BJ (cell line): ENCODE measurements around the gene TAMALIN. TPM values are rescaled to one million over a fixed set of nuclear protein-coding genes. Genes with fewer than 3 reads are reported as not detected.
A peak's percentile ranks its signal among the peaks of the same experiment; 100 is the strongest.

Source experiments
- CTCF ChIA-PET: fragments of 350-600 bp; formaldehyde crosslinking; extraction: SDS; loops from one replicate; lab custom pipeline; 2021; ENCODE audit warnings: antibody characterized with exemption, inconsistent platforms; lab: Yijun Ruan, JAX
- POLR2A ChIA-PET: fragments of 300-600 bp; sonication (Branson Sonifier 250); formaldehyde crosslinking; extraction: SDS; loops from one replicate; lab custom pipeline; 2021; ENCODE audit warnings: antibody characterized with exemption; lab: Charles Lee
- DNase-seq: peaks from one replicate; pipeline ENCODE4 v3.0.0-alpha.2; 2011; ENCODE audit warnings: low read depth
- H3K27me3 ChIP-seq: 2 replicates; pipeline ENCODE4 v1.6.0; 2011; ENCODE audit warnings: low read length; ENCODE audit not compliant: control insufficient read depth, insufficient read depth
- H3K36me3 ChIP-seq: 2 replicates; pipeline ENCODE4 v1.5.1; 2011; ENCODE audit warnings: low read length; ENCODE audit not compliant: control insufficient read depth, insufficient read depth
- H3K4me3 ChIP-seq: 2 replicates; pipeline ENCODE4 v1.5.1; 2011; ENCODE audit warnings: low read depth, mild to moderate bottlenecking, control low read depth, low read length
- polyA plus RNA-seq: library from polyadenylated mRNA; depleted of rRNA; stranded (reverse); fragments of >200 nt; gene quantifications from 2 replicates; pipeline ENCODE4 v1.2.3, GENCODE V29; 2011
- TF ChIP-seq, protein P1 (sequence below): IDR thresholded peaks from 2 replicates; pipeline ENCODE4 v1.5.1; 2011; ENCODE audit warnings: low read depth, mild to moderate bottlenecking, control low read depth, inconsistent platforms, low read length, moderate library complexity; ENCODE audit not compliant: insufficient read depth

TAMALIN gene
- polyA plus RNA-seq, 1 experiment = 1.3 TPM

DNA sequence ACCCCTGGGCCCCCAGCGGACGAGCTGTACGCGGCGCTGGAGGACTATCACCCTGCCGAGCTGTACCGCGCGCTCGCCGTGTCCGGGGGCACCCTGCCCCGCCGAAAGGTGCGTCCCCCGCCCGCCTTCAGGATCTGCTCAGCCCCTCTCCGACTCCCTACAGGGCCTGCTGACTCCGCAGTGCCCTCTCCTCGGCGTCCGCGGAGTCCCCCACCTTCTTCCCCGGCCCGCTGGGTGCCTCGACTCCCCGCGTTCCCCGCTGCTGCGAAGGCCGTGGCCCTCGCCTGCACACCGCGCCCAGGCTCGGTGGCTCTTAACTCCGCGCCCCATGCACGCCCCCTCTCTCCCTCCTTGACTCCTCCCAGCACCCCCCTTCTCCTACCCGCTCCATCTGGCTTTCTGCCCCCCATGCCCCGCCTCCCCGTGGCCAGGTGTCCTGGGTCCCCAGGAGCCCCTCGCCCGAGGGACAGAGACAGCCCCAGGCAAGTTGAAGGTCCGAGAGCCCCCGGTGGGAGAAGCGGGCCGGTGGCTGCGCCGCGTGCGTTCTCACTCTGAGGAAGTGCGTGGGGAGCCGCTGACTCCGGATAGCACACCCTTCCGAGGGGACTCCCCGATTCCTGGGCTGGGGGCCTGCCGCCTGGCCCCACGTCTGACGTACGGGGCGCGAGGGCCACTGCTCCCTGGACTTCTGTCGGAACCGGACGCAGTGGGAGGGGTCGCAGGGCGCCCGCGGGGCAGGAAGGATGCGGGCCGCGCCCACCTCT is 594 bp downstream of the TAMALIN start:
- CTCF ChIA-PET = interaction anchor here (0.6 to 17.0 kb wide), 6 partner anchors 13 to 973 kb away, joined by 3 to 674 read pairs (median 7); no protein-coding TSS in a partner anchor
- Histone ChIP-seq H3K36me3 (peaks cover 1% of the 10 kb centered on the region; the same call in 1 of the 2 replicates), H3K27me3 (peaks cover 6% of the 10 kb centered on the region; the same call in 1 of the 2 replicates), H3K4me3 (peak overlapping the region; percentile 55)
- TF ChIP-seq, protein P1, sequence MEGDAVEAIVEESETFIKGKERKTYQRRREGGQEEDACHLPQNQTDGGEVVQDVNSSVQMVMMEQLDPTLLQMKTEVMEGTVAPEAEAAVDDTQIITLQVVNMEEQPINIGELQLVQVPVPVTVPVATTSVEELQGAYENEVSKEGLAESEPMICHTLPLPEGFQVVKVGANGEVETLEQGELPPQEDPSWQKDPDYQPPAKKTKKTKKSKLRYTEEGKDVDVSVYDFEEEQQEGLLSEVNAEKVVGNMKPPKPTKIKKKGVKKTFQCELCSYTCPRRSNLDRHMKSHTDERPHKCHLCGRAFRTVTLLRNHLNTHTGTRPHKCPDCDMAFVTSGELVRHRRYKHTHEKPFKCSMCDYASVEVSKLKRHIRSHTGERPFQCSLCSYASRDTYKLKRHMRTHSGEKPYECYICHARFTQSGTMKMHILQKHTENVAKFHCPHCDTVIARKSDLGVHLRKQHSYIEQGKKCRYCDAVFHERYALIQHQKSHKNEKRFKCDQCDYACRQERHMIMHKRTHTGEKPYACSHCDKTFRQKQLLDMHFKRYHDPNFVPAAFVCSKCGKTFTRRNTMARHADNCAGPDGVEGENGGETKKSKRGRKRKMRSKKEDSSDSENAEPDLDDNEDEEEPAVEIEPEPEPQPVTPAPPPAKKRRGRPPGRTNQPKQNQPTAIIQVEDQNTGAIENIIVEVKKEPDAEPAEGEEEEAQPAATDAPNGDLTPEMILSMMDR = no peak
- POLR2A ChIA-PET = interaction anchor here (0.7 kb wide), 1 partner anchor 42 kb away, joined by 3 read pairs; no protein-coding TSS in a partner anchor
- no peak for DNase-seq

- peaks cover 3% of the 10 kb centered on the region; the same call in 1 of the 2 replicates for H3K36me3 ChIP-seq
- POLR2A ChIA-PET = no interaction called here
- peaks cover 6% of the 10 kb centered on the region; the same call in 1 of the 2 replicates for H3K27me3 ChIP-seq
- DNase-seq = no peak
- TF ChIP-seq, protein P1 = no peak
- peak overlapping the region; percentile 55; the same call in 1 of the 2 replicates for H3K4me3 ChIP-seq
- CTCF ChIA-PET = interaction anchor here (0.6 to 17.0 kb wide), 6 partner anchors 13 to 973 kb away, joined by 3 to 674 read pairs (median 14); no protein-coding TSS in a partner anchor
Measured at GRCh38 chr12:52007982-52008510, 1.3 kb downstream of the TAMALIN start.

GRCh38 chr12:52009081-52009751 is 2.5 kb downstream of the TAMALIN start:
- CTCF ChIA-PET = interaction anchor here (0.9 to 17.0 kb wide), 9 partner anchors 14 to 866 kb away, joined by 3 to 674 read pairs (median 6); no protein-coding TSS in a partner anchor
- Histone ChIP-seq H3K36me3 (peaks cover 3% of the 10 kb centered on the region; the same call in 1 of the 2 replicates), H3K4me3 (no peak overlapping the region), H3K27me3 (peaks cover 6% of the 10 kb centered on the region; the same call in 1 of the 2 replicates)
- TF ChIP-seq, protein P1 = no peak
- DNase-seq = no peak
- POLR2A ChIA-PET = no interaction called here

DNA sequence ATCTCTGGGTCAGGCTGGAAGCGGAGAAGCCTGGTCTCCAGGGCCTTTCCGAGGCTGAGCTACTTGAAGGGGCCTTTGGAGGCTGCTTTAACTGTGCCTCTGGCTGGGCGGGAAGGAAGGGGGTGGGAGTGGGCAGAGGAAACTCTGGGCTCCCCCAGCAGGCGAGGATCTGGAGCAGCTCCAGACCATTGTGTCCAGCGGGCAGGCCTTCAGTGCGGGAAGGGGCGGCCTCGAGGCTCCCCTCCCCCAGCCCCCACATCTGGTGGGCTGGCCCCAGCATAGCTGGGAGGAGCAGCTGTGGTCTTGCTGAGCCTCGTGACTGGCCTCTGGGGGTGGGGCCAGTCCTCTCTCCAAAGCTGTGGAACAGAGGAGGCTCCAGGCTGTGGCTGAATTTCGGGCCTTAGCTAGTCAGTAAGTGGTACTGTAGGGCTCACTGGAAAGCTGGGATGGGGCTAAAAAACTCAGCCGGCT is 3.4 kb downstream of the TAMALIN start:
- H3K36me3 ChIP-seq = peaks cover 3% of the 10 kb centered on the region; the same call in 1 of the 2 replicates
- CTCF ChIA-PET = interaction anchor here (0.7 to 17.0 kb wide), 11 partner anchors 12 to 866 kb away, joined by 3 to 674 read pairs (median 4); no protein-coding TSS in a partner anchor
- POLR2A ChIA-PET = no interaction called here
- H3K27me3 ChIP-seq = peaks cover 6% of the 10 kb centered on the region; the same call in 1 of the 2 replicates
- TF ChIP-seq, protein P1 = no peak
- no peak overlapping the region for H3K4me3 ChIP-seq
- no peak for DNase-seq
